ENCODE measurements around the gene PPDPF.

The PPDPF gene

GRCh38 chr20:63517376-63518309 lies 2.9 kb upstream of the PPDPF start:
- TF ChIP-seq CTCF (IDR thresholded peaks at IDR 0.05; ENCODE audit: low read depth, low read length, poor library complexity, severe bottlenecking) (no peak), EZH2phosphoT487 (IDR thresholded peaks at IDR 0.05; ENCODE audit: borderline replicate concordance, low read length) (no peak)
- peaks cover 13% of the 10 kb centered on the region for H3K27me3 ChIP-seq (ENCODE audit: control insufficient read depth, low read length)
- peaks cover 12% of the 10 kb centered on the region for H4K20me1 ChIP-seq (ENCODE audit: control insufficient read depth, insufficient read depth, low read depth, low read length)
- H3K4me3 ChIP-seq (ENCODE audit: low read length), result no peak overlapping the region
- peaks cover 13% of the 10 kb centered on the region for H3K79me2 ChIP-seq (ENCODE audit: control insufficient read depth, low read length)
- H3K27ac ChIP-seq (ENCODE audit: low read depth, low read length), result no peak overlapping the region
- peaks cover 15% of the 10 kb centered on the region for H3K4me1 ChIP-seq (ENCODE audit: control insufficient read depth, low read length)
- peaks cover 15% of the 10 kb centered on the region for H3K36me3 ChIP-seq (ENCODE audit: control insufficient read depth, low read length)
- no peaks in the 10 kb centered on the region for H3F3A ChIP-seq (ENCODE audit: control insufficient read depth, insufficient read depth)
- no peaks in the 10 kb centered on the region for H3K9me3 ChIP-seq (ENCODE audit: control insufficient read depth, insufficient read depth, low read length)
- H3K9me2 ChIP-seq (replicated peaks; ENCODE audit: control insufficient read depth, low read length), result no peaks in the 10 kb centered on the region
- H3K4me2 ChIP-seq (ENCODE audit: low read length), result no peak overlapping the region

GRCh38 chr20:63518351-63518861 lies 2.2 kb upstream of the PPDPF start:
- H3K36me3 ChIP-seq (ENCODE audit: control insufficient read depth, low read length), result peaks cover 21% of the 10 kb centered on the region
- peaks cover 12% of the 10 kb centered on the region for H4K20me1 ChIP-seq (ENCODE audit: control insufficient read depth, insufficient read depth, low read depth, low read length)
- H3K4me2 ChIP-seq (ENCODE audit: low read length), result no peak overlapping the region
- H3K79me2 ChIP-seq (ENCODE audit: control insufficient read depth, low read length), result peaks cover 13% of the 10 kb centered on the region
- no peak overlapping the region for H3K4me3 ChIP-seq (ENCODE audit: low read length)
- TF ChIP-seq EZH2phosphoT487 (IDR thresholded peaks at IDR 0.05; ENCODE audit: borderline replicate concordance, low read length), result no peak
- no peak for TF ChIP-seq CTCF (IDR thresholded peaks at IDR 0.05; ENCODE audit: low read depth, low read length, poor library complexity, severe bottlenecking)
- H3F3A ChIP-seq (ENCODE audit: control insufficient read depth, insufficient read depth), result no peaks in the 10 kb centered on the region
- peaks cover 5% of the 10 kb centered on the region; the same call in 1 of the 2 replicates for H3K9me3 ChIP-seq (ENCODE audit: control insufficient read depth, insufficient read depth, low read length)
- peaks cover 8% of the 10 kb centered on the region for H3K27me3 ChIP-seq (ENCODE audit: control insufficient read depth, low read length)
- H3K9me2 ChIP-seq (replicated peaks; ENCODE audit: control insufficient read depth, low read length), result no peaks in the 10 kb centered on the region
- H3K4me1 ChIP-seq (ENCODE audit: control insufficient read depth, low read length), result peaks cover 15% of the 10 kb centered on the region
- H3K27ac ChIP-seq (ENCODE audit: low read depth, low read length), result no peak overlapping the region

- Histone ChIP-seq H3K27ac (ENCODE audit: low read depth, low read length) (no peak overlapping the region), H3K4me2 (ENCODE audit: low read length) (peak overlapping the region; percentile 92), H3K36me3 (ENCODE audit: control insufficient read depth, low read length) (peaks cover 22% of the 10 kb centered on the region), H3K4me3 (ENCODE audit: low read length) (peak overlapping the region; percentile 96), H3K27me3 (ENCODE audit: control insufficient read depth, low read length) (peaks cover 8% of the 10 kb centered on the region), H3K9me2 (replicated peaks; ENCODE audit: control insufficient read depth, low read length) (no peaks in the 10 kb centered on the region), H3K79me2 (ENCODE audit: control insufficient read depth, low read length) (peaks cover 13% of the 10 kb centered on the region), H3K4me1 (ENCODE audit: control insufficient read depth, low read length) (peaks cover 15% of the 10 kb centered on the region), H3F3A (ENCODE audit: control insufficient read depth, insufficient read depth) (no peaks in the 10 kb centered on the region), H3K9me3 (ENCODE audit: control insufficient read depth, insufficient read depth, low read length) (peaks cover 5% of the 10 kb centered on the region; the same call in 1 of the 2 replicates), H4K20me1 (ENCODE audit: control insufficient read depth, insufficient read depth, low read depth, low read length) (peaks cover 12% of the 10 kb centered on the region)
- TF ChIP-seq CTCF (IDR thresholded peaks at IDR 0.05; ENCODE audit: low read depth, low read length, poor library complexity, severe bottlenecking) (no peak), EZH2phosphoT487 (IDR thresholded peaks at IDR 0.05; ENCODE audit: borderline replicate concordance, low read length) (no peak)
Measured at GRCh38 chr20:63518946-63519667, 1.5 kb upstream of the PPDPF start.

Data from DOHH2 (cell line).